HS-27A (cell line): ENCODE measurements around the gene TCP10L.
"Not testable (repeated sequence)": the region's sequence is repeated elsewhere in the genome, so short reads cannot be mapped to it uniquely, and the experiment has no call there.

ENCODE experiments used
- DNase-seq: peaks from one replicate; pipeline ENCODE4 v3.0.0-alpha.2; 2012; ENCODE audit warnings: low read depth, missing footprints

The TCP10L gene

DNA sequence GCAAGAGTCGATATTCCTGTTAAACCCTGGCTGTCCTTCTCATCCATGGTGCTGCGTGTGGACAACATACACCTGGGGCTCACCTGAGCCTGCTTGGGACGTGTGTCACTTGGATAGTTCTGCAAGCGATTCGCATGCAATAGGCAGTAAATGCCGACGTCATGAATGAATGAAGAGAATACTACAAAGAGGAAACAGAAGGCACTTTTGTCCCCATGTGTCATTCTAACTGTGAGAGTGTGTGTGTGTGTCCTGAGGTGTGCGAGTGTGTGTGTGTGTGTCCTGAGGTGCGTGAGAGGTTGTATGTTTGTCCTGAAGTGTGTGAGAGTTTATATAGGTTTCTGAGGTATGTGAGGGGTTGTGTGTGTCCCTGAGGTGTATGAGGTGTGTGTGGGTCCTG, 647 bp upstream of the TCP10L start:
- no peak for DNase-seq

DNA sequence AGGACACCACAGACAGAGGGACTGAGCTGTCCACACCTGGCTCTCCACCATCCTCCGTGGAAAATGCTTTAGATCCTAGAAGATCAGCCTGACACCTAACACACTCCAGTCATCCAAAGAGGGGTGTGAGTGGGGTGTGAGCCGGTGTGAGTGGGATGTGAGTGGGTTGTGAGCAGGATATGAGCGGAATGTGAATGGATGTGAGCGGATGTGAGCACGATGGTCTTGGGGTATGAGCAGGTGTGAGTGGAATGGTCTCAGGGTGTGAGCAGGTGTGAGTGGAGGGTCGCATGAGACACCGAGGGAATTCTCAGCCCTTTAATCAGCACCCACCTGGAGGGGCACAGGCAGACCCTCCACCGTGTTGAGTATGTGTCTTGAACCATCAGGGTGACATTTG, 851 bp downstream of the TCP10L start:
- no peak for DNase-seq

DNA sequence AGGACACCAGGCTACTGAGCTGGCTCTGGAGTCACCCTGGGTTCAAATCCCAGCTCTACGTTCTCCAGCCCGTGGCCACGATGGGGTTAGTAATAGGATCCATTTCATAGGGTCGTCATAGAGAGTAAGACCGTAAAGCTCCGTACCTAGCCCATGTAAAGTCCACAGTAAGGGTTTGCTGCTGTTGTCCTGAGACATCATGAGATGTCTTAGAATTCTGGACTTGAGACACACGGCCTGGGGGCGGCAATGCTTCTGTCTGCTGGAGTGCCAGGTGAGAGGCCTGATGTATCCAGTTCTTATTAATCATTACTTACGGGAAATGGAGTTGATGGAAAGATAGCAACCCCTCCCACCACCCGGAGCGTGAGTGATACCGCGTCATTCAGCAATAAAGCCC, 3.6 kb downstream of the TCP10L start:
- DNase-seq = no peak

DNA sequence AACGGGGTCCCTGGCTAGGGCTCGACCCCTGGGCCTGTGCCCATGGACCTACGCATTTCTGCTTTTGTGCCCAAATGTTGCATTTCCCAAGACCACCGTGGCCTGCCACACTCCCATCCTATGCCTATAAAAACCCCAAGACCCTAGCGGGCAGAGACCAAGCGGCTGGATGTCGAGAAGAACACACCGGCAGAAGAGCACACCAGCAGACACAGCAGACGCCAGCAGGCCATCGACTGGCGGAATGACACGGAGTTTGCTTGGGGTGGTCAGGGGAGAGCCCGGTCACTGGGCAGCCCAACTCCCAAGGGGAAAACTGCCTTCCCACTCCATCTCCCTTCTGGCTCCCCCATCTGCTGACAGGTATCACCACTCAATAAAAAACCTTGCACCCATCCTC, 4.4 kb downstream of the TCP10L start:
- no peak for DNase-seq

DNA sequence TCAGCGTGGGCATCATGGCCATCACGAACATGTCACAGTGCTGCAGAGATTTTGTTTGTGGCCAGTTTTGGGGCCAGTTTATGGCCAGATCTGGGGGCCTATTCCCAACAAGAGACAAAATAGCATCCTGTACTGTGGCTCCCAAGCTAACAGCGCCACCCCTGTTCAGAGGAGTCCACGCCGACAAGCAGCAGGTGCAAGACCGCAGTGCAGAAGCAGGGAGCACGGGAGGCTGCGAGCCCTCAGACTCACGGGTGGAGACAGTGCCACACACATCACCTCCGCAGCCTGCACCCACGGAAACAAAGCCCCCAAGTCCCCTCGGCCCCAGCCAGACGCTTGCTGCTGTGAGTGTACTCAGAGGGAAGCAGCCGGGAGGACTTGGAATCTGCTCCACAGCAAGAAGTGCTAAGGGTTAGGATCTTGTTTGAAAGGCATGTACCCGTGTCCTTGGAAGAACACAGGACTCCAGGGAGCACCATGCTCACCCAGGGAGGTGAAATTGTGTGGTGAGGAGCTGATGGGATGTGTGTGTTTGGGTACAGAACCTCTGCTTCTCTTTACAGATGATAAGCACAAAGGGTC, 7.1 kb downstream of the TCP10L start:
- no peak for DNase-seq

DNA sequence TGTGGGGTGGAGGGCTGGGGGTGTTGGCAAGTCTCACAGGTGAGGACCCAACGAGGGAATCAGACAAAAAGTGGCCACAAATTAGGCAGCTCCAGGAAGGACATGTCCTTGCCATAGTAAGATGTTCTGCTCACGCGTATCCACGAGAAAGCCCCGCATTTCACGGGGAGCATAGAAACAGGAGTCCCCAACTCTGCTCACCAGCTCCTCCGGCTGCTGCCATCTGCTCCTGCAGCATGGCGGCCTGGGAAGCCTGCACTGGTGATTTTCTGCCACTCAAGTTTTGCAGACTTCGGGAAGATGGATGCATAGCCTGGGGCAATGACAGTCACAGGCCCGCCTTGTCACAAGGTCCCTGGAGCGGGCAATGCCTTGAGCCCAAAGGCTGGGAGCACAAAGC, 9.3 kb downstream of the TCP10L start:
- DNase-seq = no peak

DNA sequence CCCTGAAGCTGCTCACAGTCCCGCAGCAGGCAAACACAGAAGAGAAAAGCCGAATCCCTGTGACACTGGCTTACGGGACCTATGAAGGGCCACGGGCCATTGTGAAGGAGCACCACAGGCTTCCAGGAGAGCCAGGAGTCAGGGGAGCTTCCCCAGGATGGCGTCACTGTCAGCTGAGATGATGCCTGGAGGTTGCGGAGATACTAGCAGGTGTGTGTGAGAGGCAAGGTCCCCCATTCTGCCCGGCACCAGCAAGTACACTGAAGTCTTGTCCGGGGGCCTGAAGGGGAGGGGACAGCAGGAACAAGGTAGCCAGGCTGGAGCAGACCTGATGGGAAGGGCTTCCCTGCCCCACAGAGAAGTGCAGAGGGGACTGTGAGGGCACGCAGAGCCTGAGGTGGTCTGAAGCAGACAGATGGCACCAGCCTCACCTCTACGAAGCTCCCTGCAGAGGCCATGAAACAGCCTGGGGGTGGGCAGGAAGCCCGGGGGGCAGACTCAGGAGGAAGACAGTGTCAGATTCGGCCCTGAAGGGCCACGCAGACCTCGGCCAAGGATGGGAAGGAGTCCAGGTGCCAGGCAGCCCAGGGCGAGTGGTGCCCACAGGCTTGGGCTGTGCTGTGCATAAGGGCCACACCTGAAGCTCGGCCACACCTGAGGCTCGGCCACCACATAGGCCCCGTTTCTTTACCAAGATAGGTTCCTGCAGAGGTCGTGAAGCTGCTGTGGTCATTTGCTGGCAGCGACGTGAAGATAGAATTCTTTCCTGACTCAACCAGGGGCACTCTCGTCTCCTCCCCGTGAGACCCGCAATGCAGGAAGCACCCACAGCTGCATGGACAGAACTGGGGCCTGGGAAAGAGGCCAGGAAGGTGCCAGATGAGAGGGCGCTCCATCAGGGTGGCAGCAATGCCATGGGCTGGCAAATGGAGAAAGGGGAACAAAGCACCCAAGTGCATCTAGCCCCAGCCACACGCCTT, 10.1 kb downstream of the TCP10L start:
- no peak for DNase-seq

DNA sequence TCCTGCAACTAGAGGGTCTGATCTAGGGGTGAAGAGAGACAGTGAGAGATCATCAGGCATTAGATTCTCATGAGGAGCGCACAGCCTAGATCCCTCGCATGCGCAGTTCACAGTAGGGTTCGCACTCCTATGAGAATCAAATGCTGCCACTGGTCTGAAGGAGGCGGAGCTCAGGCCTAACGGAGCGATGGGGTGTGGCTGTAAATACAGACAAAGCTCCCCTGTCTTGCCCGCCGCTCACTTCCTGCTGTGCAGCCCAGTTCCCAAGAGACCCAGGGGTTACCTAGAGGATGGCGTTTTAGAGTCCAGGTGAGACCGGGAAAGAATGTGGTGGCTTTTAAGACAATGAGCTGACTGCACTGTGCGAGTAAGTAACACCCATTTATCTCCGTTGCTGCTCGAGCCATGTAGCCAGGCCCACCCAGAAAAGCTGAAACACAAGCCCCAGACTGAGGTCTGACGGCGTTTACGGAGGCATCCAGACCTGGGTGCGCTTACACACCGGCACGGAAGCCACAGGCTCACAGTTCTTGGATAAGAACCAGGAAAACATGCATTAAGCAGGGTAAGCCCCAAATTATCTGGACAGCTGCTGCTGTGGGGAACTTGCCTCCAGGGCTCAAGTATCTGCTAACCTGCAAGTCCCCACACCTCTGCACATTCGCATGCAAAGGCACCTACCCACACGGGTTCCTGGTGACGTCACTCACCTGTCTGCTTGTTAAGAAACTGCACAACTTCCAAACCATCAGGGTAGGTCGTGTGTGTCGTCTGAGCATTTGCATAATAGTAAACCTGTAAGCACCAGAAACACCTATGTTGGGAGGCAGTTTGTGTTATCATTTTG, 12.5 kb downstream of the TCP10L start:
- DNase-seq = no peak

DNA sequence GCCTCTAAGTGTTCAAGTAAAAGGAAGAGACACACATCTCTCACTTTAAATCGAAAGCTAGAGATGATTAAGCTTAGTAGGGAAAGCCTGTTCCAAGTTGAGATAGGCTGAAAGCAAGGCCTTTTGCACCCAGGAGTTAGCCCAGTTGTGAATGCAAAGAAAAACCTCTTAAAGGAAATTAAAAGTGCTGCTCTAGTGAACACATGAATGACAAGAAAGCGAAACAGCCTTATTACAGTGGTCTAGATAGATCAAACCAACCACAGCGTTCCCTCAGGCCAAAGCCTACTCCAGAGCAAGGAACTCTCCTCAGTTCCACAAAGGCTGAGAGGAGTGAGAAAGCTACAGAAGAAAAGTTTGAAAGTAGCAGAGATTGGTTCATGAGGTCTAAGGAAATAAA, 14.9 kb downstream of the TCP10L start:
- DNase-seq = no peak

DNA sequence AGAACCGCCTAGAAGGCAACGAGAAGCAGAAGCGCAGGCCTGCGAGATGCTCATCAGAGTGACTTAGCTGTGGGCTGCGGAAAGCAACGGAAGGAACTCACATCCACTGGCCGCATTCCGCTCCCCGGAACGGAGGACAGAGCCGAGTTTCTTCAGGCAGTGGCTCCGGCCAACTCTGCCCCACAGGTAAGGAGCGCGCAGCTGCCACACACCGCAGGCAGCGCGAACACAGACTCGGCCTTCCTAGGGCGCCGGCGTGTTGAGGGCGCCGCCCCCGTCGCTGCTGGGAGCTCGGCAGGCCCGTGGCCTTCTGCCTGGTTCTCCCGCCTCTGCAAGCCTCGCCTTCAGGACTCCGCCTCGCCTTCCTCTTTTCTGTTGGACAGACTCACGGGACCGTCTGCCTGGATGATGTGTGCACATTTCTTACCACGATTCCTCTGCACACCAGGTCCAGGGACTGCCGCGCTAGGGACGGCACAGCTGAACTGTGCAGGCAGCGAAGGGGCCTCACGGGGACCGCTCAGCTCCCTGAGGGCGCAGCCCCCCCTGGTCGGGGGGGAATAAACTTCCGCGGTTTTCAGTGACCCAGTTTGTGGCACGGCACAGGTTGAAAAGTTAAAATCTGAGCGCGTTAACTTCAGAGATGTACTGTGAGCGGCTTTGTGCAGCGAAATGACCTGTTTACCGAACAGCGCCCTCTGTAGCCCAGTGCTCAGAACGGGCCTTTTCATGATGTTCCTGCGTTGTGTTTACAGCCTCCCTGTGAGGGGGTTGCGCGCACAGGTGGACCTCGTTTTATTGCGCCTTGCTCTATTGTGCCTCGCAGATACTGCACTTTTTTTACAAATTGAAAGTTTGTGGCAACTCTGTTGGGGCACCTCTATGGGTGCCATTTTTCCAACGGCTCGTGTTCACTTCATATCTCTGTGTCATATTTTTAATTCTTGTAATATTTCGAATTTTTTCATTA, 15.8 kb downstream of the TCP10L start:
- DNase-seq = peak; percentile 68

DNA sequence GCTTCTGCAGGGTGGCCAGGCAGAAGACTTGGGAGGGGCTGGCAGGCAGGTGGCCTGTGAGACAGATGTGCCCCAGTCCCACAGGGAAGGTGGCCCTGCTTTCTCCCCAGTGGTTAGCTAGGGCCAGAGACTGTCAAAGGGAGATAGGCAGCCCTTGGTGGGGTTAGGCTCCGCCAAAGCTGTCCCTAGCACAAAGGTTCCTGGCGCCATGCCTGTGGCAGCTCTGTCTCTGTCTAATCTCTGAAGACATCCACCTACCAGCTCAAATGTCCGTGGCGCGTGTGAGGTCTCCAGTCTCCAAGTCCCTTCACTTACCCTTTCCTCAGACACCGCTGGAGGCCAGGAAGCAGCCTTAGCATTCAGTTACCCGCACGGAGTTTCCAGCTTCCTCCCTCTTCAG, 17.7 kb downstream of the TCP10L start:
- no peak for DNase-seq

DNA sequence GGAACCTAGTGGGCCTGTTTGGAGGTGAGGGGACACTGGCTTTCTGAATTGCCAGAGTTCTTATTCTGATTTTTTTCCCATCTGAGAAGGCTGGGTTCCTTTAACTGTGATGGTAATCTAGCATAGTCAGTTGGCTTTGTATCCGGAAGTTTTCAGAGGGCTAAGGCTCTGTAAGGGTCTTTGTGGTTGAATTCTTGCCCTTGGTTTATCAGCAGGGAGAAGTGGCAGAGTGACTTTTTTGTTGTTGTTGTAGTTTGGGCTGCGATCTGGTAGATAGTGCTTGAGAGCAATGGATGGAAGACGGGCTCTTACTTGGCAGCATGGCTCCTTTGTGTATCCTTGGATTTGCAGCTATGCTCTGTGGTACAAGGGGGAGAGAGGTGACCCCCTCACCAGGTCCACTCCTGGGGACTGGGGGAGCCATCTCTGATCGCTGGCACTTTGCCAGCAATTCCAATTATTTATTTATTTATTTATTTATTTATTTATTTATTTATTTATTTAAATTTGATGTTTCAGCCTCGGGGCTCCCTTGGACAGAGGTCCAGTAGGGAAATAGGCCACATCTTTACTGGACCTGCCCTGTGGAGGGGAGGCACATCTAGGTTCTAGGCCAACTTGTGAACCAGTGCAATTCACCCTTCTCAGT, 18.5 kb downstream of the TCP10L start:
- no peak for DNase-seq

DNA sequence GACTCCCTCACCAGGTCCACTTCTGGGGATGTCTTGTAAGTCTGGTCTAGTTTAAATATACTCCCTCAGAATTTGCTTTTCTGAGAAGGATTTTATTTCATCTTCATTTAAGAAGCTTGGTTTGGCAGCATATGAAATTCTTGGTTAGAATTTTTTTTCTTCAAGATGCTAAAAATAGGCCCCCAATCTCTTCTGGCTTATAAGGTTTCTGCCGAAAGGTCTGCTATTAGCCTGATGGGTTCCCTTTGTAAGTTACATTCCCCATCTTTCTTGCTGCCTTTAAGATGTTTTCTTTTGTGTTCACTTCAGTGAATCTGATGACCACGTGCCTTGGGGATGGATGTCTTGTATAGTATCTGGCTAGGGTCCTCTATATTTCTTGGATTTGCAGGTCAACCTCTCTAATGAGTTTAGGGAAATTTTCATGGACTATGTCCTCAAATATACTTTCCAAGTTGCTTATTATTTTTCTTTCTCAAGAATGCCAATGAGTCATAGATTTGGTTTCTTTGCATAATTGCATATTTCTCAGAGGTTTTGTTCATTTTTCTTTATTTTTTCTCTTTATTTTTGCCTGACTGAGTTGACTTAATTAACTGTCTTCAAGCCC, 19.4 kb downstream of the TCP10L start:
- DNase-seq = no peak

DNA sequence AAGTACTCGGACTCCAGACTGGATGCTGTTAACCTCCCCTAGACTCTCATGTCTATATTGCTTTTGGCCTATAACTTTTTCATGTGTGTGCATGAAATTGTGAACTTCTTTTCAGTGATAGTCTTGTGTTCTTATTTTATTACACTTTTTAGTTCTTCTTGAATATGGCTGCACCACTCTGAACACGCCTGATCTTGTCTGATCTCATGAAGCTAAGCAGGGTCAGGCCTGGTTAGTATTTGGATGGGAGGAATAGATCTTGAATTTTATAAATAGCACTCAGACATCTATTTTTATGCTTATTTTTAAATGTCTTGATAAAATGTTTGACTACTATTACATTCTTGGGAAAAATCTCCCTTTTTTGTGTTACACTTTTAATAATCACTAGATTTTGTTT, 22.4 kb downstream of the TCP10L start:
- DNase-seq = no peak

DNA sequence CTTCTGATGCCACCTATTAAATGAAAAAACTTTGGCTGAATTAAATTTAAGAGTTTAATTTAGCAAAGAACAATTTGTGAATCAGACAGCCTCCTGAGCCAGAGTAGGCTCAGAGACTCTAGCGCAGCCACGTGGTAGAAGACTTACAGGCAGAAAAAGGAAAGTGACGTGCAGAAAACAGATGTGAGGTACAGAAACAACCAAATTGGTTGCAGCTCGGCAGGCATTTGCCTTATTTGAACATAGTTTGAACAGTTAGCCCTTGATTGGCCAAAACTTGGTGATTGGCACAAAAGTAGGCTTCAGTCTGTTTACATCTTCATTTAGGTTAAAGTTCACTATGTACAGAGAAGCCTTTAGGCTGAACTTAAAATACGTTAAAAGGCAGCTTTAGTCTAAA, 22.9 kb downstream of the TCP10L start:
- no peak for DNase-seq

DNA sequence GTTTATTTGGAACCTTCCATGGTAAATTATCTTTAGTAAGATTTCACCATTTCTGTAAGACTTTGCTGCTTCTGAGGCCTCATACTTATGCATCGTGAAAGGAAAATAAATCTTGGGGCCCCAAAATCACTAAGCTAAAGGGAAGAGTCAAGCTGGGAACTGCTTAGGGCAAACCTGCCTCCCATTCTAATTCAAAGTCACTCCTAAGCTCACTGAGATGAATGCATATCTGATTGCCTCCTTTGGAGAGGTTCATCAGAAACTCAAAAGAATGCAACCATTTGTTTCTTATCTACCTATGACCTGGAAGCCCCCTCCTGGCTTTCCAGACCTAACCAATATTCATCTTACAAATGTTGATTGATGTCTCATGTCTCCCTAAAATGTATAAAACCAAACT, 23.8 kb downstream of the TCP10L start:
- not testable (repeated sequence) for DNase-seq

DNA sequence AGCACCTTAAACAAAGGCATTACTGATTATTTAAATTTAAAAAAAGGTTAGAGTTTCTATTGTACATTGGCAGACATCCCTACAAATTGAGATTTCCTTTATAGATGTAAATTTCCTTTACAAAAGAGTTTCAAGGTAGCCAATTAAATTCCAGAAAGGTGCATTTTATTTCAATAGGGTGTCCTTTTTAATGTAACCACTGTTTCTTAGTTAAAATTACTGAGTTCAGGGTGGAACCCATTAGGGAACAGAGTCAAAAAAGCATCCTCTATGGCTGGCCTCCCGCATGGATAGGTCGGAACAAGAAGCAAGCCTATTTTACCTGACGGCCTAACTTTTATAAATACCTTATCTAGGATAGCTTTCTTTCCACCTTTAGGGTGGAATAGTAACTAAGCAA, 24.4 kb downstream of the TCP10L start:
- DNase-seq = no peak

DNA sequence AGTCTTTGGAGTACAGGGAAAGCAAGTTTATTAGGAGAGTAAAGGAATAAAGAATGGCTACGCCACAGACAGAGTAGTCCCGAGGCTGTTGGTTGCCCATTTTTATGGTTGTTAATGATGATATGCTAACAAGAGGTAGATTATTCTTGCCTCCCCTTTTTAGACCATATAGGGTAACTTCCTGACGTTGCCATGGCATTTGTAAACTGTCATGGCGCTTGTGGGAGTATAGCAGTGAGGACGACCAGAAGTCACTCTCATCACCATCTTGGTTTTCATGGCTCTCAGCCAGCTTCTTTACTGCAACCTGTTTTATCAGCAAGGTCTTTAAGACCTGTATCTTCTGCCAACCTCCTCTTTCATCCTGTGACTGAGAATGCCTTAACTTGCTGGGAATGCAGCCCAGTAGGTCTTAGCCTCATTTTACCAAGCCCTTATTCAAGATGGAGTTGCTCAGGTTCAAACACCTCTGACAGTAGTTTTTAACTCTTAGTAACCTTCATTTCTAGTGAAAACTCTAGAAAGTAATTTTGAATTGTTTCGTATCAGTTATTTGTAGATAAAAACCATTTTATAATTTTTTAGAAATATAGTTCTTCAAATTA, 26.2 kb downstream of the TCP10L start:
- DNase-seq = no peak

DNA sequence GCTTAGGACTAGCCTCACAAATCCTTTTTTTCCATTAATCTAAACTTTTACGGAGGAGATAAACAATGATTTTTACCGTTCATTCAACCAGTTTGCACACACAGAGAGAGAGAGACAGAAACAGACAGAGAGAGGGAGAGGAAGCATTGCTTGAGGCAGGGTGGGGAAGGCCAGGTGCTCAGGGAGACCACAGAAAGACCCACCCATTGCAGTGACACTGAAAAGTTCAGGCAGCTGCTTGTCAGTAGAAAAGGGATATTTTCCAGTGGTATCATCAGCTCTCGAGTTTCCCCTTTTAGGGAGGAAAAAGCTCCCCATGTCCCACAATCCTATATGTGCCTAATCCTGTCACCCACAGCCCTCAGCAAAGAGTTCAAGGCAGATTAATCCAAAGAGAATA, 27.2 kb downstream of the TCP10L start:
- no peak for DNase-seq
